COR-L47 (cell line): ENCODE results near the gene P2RX5.
"Not testable (repeated sequence)": the region's sequence is repeated elsewhere in the genome, so short reads cannot be mapped to it uniquely, and the experiment has no call there.

ENCODE experiments used
- DNase-seq: peaks from one replicate; lab custom pipeline; 2025; lab: John Stamatoyannopoulos, UW

The P2RX5 gene

GRCh38 chr17:3695723-3696411, at the start of gene P2RX5:
Gene P2RX5, minus strand, starts transcription at chr17:3696155. Its CDS starts 150 bp downstream, at chr17:3696005.
- no peak for DNase-seq

- DNase-seq: no peak
Measured at GRCh38 chr17:3745071-3745470, 49.1 kb upstream of the P2RX5 start.

DNA sequence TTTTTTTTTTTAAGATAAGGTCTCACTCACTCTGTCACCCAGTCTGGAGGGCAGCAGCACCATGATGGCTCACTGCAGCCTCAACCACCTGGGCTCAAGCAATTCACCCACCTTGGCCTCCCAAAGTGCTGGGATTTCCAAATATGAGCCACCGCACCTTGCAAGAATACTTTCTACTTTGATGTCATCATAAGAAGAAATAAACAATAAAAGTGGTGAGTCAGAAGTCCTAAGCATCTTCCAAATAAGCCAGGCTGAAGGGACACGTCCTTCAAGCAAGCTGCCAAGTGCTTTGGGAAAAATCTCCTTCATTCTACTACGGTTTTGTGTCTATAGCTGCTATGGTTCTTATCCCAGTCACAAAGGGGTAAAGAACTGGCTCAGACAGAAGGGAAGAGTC, 48.1 kb upstream of the P2RX5 start:
- DNase-seq: no peak

- DNase-seq: no peak
Measured at GRCh38 chr17:3740611-3741073, 44.7 kb upstream of the P2RX5 start.

- DNase-seq: no peak
Measured at GRCh38 chr17:3739422-3740124, 43.6 kb upstream of the P2RX5 start.

GRCh38 chr17:3738562-3739295, 42.8 kb upstream of the P2RX5 start:
- peak; percentile 7 for DNase-seq

DNA sequence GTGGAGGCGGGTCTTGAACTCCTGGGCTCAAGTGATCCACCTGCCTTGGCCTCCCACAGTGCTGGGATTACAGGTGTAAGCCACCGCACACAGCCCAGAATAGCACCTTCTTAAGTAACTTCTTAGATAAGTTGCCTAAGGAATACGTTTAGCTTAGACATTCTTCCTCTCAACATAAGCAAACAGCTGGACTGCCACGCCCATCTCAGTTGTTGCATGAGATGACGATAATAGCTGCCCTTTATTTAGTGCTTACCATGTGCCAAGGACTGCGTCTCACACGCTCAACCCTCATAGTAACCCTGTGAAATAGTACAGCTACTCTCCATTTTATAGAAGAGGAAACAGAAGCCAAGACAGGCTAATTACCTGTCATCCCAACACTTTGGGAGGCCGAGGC, 39.6 kb upstream of the P2RX5 start:
- DNase-seq: no peak

GRCh38 chr17:3734911-3735276, 38.9 kb upstream of the P2RX5 start:
- DNase-seq: not testable (repeated sequence)

- DNase-seq: no peak
Measured at GRCh38 chr17:3732210-3732621, 36.3 kb upstream of the P2RX5 start.

- DNase-seq: no peak
Measured at GRCh38 chr17:3730881-3731429, 35.0 kb upstream of the P2RX5 start.

DNA sequence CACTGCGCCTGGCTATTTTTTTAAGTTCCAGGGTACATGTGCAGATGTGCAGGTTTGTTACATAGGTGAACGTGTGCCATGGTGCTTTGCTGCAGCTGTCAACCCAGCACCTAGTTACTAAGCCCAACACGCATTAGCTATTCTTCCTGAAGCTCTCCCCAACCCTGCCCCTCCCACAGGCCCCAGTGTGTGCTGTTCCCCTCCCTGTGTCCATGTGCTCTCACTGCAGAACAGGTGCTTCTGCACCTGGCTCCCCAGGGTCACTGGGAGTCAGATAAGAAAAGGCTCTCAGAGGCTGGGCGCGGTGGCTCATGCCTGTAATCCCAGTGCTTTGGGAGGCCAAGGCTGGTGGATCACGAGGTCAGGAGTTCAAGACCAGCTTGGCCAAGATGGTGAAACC, 33.9 kb upstream of the P2RX5 start:
- no peak for DNase-seq

DNA sequence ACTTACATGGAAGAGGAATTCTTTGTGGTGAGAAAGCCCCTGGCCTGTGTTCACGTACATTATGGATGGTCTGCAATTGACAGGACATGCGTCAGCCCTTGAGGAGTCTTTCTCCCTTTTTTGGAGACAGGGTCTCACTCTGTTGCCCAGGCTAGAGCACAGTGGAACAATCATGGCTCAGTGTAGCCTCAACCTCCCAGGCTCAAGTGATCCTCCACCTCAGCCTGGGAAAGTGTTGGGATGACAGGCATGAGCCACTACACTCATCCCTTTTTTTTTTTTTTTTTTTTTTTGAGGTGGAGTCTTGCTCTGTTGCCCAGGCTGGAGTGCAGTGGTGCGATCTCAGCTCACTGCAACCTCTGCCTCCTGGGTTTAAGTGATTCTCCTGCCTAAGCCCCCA, 32.1 kb upstream of the P2RX5 start:
- not testable (repeated sequence) for DNase-seq

DNA sequence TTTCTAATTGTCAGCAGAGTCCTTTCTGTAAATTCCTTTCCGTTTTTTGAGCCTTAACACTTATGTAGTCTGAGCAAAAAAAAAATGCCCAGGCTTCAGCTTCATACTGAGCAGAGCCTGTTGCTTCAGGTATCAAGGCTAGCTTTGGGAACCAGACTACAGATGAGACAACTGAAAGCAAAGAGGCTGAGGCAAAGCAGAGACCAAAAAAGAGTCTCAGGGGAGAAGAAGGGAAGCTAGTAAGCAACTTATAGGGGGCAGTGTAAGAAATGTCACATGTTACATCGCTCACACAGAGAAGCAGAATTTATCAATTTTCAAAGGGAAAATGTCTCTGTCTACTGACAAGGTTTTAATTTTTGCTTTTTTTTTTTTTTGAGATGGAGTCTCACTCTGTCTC, 31.1 kb upstream of the P2RX5 start:
- no peak for DNase-seq

DNA sequence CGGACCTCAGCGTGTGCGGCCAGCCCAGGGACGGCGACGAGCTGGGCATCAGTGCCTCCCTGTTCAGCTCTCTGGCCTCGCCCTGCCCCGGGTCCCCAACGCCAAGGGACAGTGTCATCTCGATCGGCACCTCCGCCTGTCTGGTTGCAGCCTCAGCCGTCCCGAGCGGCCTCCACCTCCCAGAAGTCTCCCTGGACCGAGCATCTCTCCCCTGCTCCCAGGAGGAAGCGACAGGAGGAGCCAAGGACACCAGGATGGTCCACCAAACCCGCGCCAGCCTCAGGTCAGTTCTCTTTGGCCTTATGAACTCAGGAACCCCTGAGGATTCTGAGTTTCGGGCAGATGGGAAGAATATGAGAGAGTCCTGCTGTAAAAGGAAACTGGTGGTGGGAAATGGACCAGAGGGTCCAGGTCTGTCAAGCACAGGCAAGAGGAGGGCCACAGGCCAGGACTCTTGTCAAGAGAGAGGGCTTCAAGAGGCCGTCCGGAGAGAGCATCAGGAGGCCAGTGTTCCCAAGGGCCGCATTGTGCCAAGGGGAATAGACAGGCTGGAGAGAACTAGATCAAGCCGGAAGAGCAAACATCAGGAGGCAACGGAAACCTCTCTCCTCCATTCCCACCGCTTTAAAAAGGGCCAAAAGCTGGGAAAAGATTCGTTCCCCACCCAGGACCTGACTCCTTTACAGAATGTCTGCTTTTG, 28.6 kb upstream of the P2RX5 start:
- DNase-seq: no peak

DNA sequence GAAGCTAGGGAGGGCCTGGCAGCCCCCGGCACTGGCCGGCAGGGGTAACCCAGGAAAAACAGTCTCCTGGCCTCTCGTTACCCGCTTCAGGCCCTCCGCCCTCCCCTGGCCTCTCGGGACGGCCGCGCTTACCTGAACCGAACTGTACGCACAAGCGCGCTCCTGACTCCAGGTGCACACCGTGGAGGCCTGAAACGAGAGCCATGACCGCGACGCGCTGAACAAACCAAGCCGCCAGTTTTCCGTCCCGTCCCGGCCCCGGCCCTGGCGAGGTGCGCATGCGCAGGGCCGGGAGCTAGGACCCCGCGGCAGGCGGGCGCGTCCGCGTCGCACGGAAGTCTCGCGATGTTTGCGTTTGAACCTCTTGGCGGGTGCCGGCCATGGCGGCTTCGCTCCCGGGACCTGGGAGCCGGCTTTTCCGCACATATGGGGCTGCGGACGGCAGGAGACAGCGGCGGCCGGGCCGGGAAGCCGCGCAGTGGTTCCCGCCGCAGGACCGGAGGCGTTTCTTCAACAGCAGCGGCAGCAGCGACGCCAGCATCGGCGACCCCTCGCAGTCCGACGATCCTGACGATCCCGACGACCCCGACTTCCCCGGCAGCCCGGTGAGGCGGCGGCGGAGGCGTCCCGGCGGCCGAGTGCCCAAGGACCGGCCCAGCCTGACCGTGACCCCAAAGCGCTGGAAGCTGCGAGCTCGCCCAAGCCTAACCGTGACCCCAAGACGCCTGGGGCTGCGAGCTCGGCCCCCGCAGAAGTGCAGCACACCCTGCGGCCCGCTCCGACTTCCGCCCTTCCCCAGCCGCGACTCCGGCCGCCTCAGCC, 27.8 kb upstream of the P2RX5 start, which contains the start of gene HASPIN:
Gene HASPIN (plus strand): TSS at position 348 of the 822 bp plus-strand sequence. CDS start 33 bp downstream, at position 381.
- peak; percentile 76 for DNase-seq

DNA sequence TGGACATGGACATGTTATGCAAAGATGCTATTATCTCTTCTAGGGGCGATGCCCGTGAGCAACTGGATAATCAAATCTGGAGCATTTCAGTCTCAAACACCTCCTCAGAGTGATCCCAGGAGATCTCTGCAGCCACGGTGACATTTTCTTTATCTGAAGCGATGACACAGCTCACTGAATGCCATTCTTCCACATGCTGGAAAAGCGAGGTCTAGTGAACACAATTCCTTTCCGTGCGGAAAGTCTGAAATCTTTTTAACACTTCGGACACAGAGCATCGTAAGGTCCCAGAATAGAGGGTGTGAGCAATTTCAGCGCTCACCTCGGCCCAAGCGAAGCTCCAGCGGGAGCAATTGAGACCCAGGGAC, 27.2 kb upstream of the P2RX5 start:
- no peak for DNase-seq

DNA sequence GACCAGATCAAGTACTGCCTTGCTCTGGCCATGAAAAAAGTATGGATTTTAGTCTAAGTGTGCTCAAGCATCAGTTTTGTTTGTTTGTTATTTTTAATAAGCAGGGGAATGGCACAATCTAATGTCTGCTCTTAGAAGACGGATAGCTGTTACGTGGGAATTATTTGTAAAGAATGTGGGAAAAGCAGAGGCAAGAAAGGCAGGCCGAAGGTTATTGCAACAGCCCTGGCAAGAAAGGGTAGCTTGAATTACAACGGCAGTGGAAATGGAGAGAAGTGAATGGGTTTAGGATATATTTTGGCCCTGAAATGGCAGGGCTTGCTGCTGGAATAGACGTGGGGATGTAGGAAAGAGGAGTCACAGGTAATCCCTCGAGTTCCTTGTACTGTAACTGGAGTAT, 26.8 kb upstream of the P2RX5 start:
- DNase-seq: no peak

GRCh38 chr17:3719265-3719664, 23.3 kb upstream of the P2RX5 start:
- no peak for DNase-seq

- no peak for DNase-seq
Measured at GRCh38 chr17:3718201-3718600, 22.2 kb upstream of the P2RX5 start.

DNA sequence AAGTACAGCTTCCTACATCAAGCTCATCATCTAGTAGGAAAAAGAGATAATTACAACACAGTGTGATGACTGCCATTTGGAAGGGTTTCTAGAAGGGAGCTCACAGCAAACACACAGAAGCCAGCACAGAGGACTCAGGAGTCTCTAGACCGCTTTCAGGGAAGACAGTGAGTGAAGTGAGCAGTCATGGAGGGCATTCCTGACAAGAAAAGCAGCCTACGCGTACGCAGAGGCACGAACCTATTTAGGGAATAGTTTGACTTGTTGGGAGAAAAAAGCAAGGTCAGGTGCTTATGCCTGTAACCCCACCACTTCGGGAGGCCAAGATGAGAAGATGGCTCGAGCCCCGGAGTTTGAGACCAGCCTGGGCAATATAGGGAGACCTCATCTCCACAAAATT, 19.3 kb upstream of the P2RX5 start:
- DNase-seq: no peak

DNA sequence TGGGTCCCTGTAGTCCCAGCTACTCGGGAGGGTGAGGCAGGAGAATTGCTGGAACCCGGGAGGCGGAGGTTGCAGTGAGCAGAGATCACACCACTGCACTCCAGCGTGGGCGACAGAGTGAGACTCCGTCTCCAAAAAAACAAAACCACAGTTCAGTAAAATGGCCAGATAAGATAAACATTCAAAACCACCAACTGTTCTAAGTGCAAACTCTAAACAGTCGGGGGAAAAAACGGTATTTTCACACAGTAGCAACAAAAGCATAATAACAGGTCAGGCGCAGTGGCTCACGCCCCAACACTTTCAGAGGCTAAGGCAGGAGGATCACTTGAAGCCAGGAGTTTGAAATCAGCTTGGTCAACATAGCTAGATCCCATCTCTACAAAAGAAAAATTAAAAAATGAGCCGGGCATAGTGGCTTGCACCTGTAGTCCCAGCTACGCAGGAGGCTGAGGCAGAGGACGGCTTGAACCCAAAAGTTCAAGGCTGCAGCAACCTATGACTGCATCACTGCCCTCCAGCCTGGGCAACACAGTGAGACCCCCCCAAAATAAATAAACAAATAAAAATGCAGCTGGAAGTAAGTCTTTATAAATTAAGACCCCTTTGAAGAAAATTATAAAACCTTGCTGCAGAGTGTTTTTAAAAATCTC, 17.0 kb upstream of the P2RX5 start:
- no peak for DNase-seq
